Calu3 (cell line): ENCODE measurements around the gene KRTAP21-1. TPM values are rescaled to one million over a fixed set of nuclear protein-coding genes. Genes with fewer than 3 reads are reported as not detected.

Experiments used
- BruUV-seq: library from RNA; stranded (reverse); fragments of 400-500 nt; replicated peaks from 2 replicates; lab custom pipeline; 2021; lab: Mats Ljungman, UMichigan
- CTCF ChIA-PET: fragments of 300-600 bp; sonication (Branson Sonifier 250); formaldehyde crosslinking; loops from one replicate; lab custom pipeline; 2022; ENCODE audit warnings: antibody characterized with exemption; lab: Charles Lee
- DNase-seq: peaks from one replicate; pipeline ENCODE4 v3.0.0; 2022
- H3K27ac Mint-ChIP-seq: one replicate; pipeline ENCODE4 v1.8.0; 2022; ENCODE audit warnings: mixed read lengths; ENCODE audit not compliant: unreplicated experiment
- H3K27me3 Mint-ChIP-seq: one replicate; pipeline ENCODE4 v1.8.0; 2022; ENCODE audit warnings: mixed read lengths; ENCODE audit not compliant: unreplicated experiment
- H3K36me3 Mint-ChIP-seq: one replicate; pipeline ENCODE4 v1.8.0; 2022; ENCODE audit warnings: mild to moderate bottlenecking, moderate library complexity, mixed read lengths; ENCODE audit not compliant: insufficient read depth, unreplicated experiment
- H3K4me1 Mint-ChIP-seq: one replicate; pipeline ENCODE4 v1.8.0; 2022; ENCODE audit warnings: mild to moderate bottlenecking, low read depth, mixed read lengths; ENCODE audit not compliant: unreplicated experiment
- H3K4me3 Mint-ChIP-seq: one replicate; pipeline ENCODE4 v1.8.0; 2022; ENCODE audit warnings: mild to moderate bottlenecking, low read depth, moderate library complexity, mixed read lengths; ENCODE audit not compliant: unreplicated experiment
- H3K9me3 Mint-ChIP-seq: one replicate; pipeline ENCODE4 v1.8.0; 2022; ENCODE audit warnings: low read depth, mixed read lengths; ENCODE audit not compliant: unreplicated experiment
- CTCF ChIP-seq: fragments of 200-600 bp; IDR thresholded peaks from one replicate; pipeline ENCODE4 v1.8.0; 2022; ENCODE audit warnings: antibody characterized with exemption; ENCODE audit not compliant: unreplicated experiment
- intact Hi-C: fragments of 100-400 bp; cut with micrococcal nuclease; formaldehyde crosslinking; loops from one replicate; pipeline ENCODE4 v1.10.0; 2022; ENCODE audit not compliant: unreplicated experiment
- total RNA-seq: library from RNA; stranded (reverse); gene quantifications from 2 replicates; pipeline ENCODE4 v1.2.3, GENCODE V29; 2022

KRTAP21-1 gene
- total RNA-seq, 1 experiment from 2014 or later = not detected

GRCh38 chr21:30769724-30770431 is 14.7 kb upstream of the KRTAP21-1 start:
- H3K9me3 Mint-ChIP-seq = peaks cover 10% of the 10 kb centered on the region
- H3K4me1 Mint-ChIP-seq = no peaks in the 10 kb centered on the region
- H3K4me3 Mint-ChIP-seq = no peak overlapping the region
- no peak for DNase-seq
- intact Hi-C loops = no loop called here
- CTCF ChIA-PET = no interaction called here
- no peaks in the 10 kb centered on the region for H3K27me3 Mint-ChIP-seq
- no TSS peak for BruUV-seq
- H3K36me3 Mint-ChIP-seq = no peaks in the 10 kb centered on the region
- TF ChIP-seq CTCF = no peak
- no peak overlapping the region for H3K27ac Mint-ChIP-seq

GRCh38 chr21:30760776-30761175 is 5.5 kb upstream of the KRTAP21-1 start:
- DNase-seq = no peak
- intact Hi-C loops = no loop called here
- Mint-ChIP-seq H3K36me3 (no peaks in the 10 kb centered on the region), H3K9me3 (peaks cover 17% of the 10 kb centered on the region), H3K27me3 (no peaks in the 10 kb centered on the region), H3K27ac (no peak overlapping the region), H3K4me3 (no peak overlapping the region), H3K4me1 (no peaks in the 10 kb centered on the region)
- TF ChIP-seq CTCF = no peak
- BruUV-seq = no TSS peak
- CTCF ChIA-PET = no interaction called here

- Mint-ChIP-seq H3K27me3 (no peaks in the 10 kb centered on the region), H3K36me3 (no peaks in the 10 kb centered on the region), H3K9me3 (peaks cover 19% of the 10 kb centered on the region), H3K4me1 (no peaks in the 10 kb centered on the region), H3K4me3 (no peak overlapping the region), H3K27ac (no peak overlapping the region)
- intact Hi-C loops = no loop called here
- CTCF ChIA-PET = no interaction called here
- no TSS peak for BruUV-seq
- DNase-seq = no peak
- no peak for TF ChIP-seq CTCF
Observed at GRCh38 chr21:30758306-30758705, 3.1 kb upstream of the KRTAP21-1 start.

GRCh38 chr21:30747159-30747558 is 8.1 kb downstream of the KRTAP21-1 start, which contains the start of gene KRTAP21-2:
KRTAP21-2 (minus strand) TSS chr21:30747259; CDS start chr21:30747202, 57 bp downstream.
- TF ChIP-seq CTCF = no peak
- Mint-ChIP-seq H3K4me1 (no peaks in the 10 kb centered on the region), H3K4me3 (no peak within 1 kb of the TSS), H3K36me3 (no peaks in the 10 kb centered on the region), H3K9me3 (peaks cover 7% of the 10 kb centered on the region), H3K27me3 (no peaks in the 10 kb centered on the region), H3K27ac (no peak within 1 kb of the TSS)
- CTCF ChIA-PET = no interaction called here
- intact Hi-C loops = no loop called here
- no TSS peak for BruUV-seq
- DNase-seq = no peak
